Thyroid gland (tissue), 4 donors: ENCODE measurements around the gene PHF3.

Source experiments
- CTCF ChIP-seq, 6 experiments: fragments of 200-600 bp in 3 of 6; fragments of 450-650 bp in 3 of 6; sonication (generic) in 3 of 6; IDR thresholded peaks; one replicate each; pipeline ENCODE4 v1.5.1; 2016 to 2019; ENCODE audit warnings: antibody characterized with exemption in 6 of 6, mild to moderate bottlenecking in 2 of 6, inconsistent platforms in 1 of 6, moderate library complexity in 1 of 6
- POLR2A ChIP-seq, 2 donors: fragments of 450-650 bp; IDR thresholded peaks; one replicate each; pipeline ENCODE4 v1.6.1; 2017; ENCODE audit warnings: antibody characterized with exemption in 2 of 2, mild to moderate bottlenecking in 2 of 2, moderate library complexity in 1 of 2

- TF ChIP-seq POLR2A (IDR thresholded peaks at IDR 0.05) (no peak), CTCF (IDR thresholded peaks at IDR 0.05) (no peak)
These were observed 28.3 kb downstream of the PHF3 start for GRCh38 chr6:63663956-63664281.
